Urinary bladder (tissue), 4 donors: ENCODE data around the gene TECPR2. TPM values are rescaled to one million over a fixed set of nuclear protein-coding genes. Genes with fewer than 3 reads are reported as not detected.
"Not testable (repeated sequence)": the region's sequence is repeated elsewhere in the genome, so short reads cannot be mapped to it uniquely, and the experiment has no call there.

Source experiments
- DNase-seq: peaks from one replicate; pipeline ENCODE4 v3.0.0-alpha.2; 2015; ENCODE audit errors: extremely low spot score
- H3K27ac ChIP-seq: one replicate; pipeline ENCODE4 v1.5.1; 2013; ENCODE audit warnings: low read depth, mild to moderate bottlenecking, moderate library complexity
- H3K36me3 ChIP-seq: one replicate; pipeline ENCODE4 v1.6.1; 2013; ENCODE audit warnings: mild to moderate bottlenecking, moderate library complexity; ENCODE audit not compliant: insufficient read depth
- H3K4me1 ChIP-seq: one replicate; pipeline ENCODE4 v1.6.1; 2013; ENCODE audit warnings: mild to moderate bottlenecking, moderate library complexity; ENCODE audit not compliant: insufficient read depth
- H3K4me3 ChIP-seq: one replicate; pipeline ENCODE4 v1.5.1; 2013; ENCODE audit warnings: low read depth, low read length
- WGBS: extraction: QIAGEN DNeasy Blood & Tissue Kit; methylation state at CpG from one replicate; pipeline ENCODE4 v1.1.7; 2013; 5-methylcytosine and 5-hydroxymethylcytosine counted together
- polyA plus RNA-seq: library from polyadenylated mRNA; stranded (reverse); fragments of 200-250 nt; gene quantifications from one replicate; pipeline ENCODE4 v1.2.3, GENCODE V29; 2013
- small RNA-seq: library from RNA; depleted of rRNA; stranded (forward); fragments of <200 nt; gene quantifications from one replicate; pipeline ENCODE3, GENCODE V24; 2014
- total RNA-seq: library from RNA; depleted of rRNA; stranded (reverse); fragments of >200 nt; gene quantifications from one replicate; pipeline ENCODE4 v1.2.3, GENCODE V29; 2014
- donor health status: healthy with polysubstance abuse.
- donor health status: healthy.

Gene TECPR2
- total and polyA plus RNA-seq, 2 donors: 12.5 to 15.6 TPM

GRCh38 chr14:102550927-102551401 is 188.2 kb downstream of the TECPR2 start:
- not testable (repeated sequence) for H3K27ac ChIP-seq, DNase-seq, H3K4me1 ChIP-seq, H3K36me3 ChIP-seq, H3K4me3 ChIP-seq
- WGBS: 70% methylated on average over 3 of the region's 3 CpGs

Small RNA genes within 50 kb of the gene (small RNA-seq; reads per million reads assigned to genes)
- gene MIR4309: not detected

Other genes starting within 250 kb of the TECPR2 start
- gene WDR20, start 223.0 kb upstream of the TECPR2 start, total RNA-seq: 27.0 TPM
- 15.6 TPM for gene WDR20, start 223.0 kb upstream of the TECPR2 start, polyA plus RNA-seq
- 19.3 TPM for gene MOK, start 57.8 kb upstream of the TECPR2 start, total RNA-seq
- 12.9 TPM for gene MOK, start 57.8 kb upstream of the TECPR2 start, polyA plus RNA-seq
- 10.6 TPM for gene ZNF839, start 43.2 kb upstream of the TECPR2 start, total RNA-seq
- gene ZNF839, start 43.2 kb upstream of the TECPR2 start, polyA plus RNA-seq: 7.0 TPM
- gene CINP, start 51 bp upstream of the TECPR2 start, total RNA-seq: 32.7 TPM
- gene CINP, start 51 bp upstream of the TECPR2 start, polyA plus RNA-seq: 29.3 TPM
- gene ANKRD9, start 146.8 kb downstream of the TECPR2 start, total RNA-seq: 4.3 TPM
- 13.5 TPM for gene ANKRD9, start 146.8 kb downstream of the TECPR2 start, polyA plus RNA-seq
- gene RCOR1, start 229.7 kb downstream of the TECPR2 start, total RNA-seq: 32.8 TPM
- 12.6 TPM for gene RCOR1, start 229.7 kb downstream of the TECPR2 start, polyA plus RNA-seq